Stomach (tissue), 9 donors: ENCODE measurements around the gene FHL2. TPM values are rescaled to one million over a fixed set of nuclear protein-coding genes. Genes with fewer than 3 reads are reported as not detected.

Source experiments
- DNase-seq, 2 donors: peaks; one replicate each; pipeline versions ENCODE4 v3.0.0 to v3.0.0-alpha.2; 2013 to 2019
- H3K27ac ChIP-seq, 5 donors: fragments of 200-600 bp in 4 of 5; sonication (generic) in 4 of 5; one replicate each; pipeline ENCODE4 v1.5.1; 2013 to 2019; ENCODE audit warnings: mild to moderate bottlenecking in 1 of 5, moderate library complexity in 1 of 5
- H3K27me3 ChIP-seq, 3 donors: fragments of 200-600 bp; sonication (generic); one replicate each; pipeline ENCODE4 v1.5.1; 2017 to 2019; ENCODE audit warnings: mixed run types in 1 of 3
- H3K36me3 ChIP-seq, 4 donors: fragments of 200-600 bp; sonication (generic); 1 replicate in 3 of 4; 2 replicates in 1 of 4; pipeline ENCODE4 v1.5.1; 2016 to 2019
- H3K4me1 ChIP-seq, 4 donors: fragments of 200-600 bp; sonication (generic); one replicate each; pipeline ENCODE4 v1.5.1; 2016 to 2019
- H3K4me3 ChIP-seq, 4 donors: fragments of 200-600 bp; sonication (generic) in 3 of 4; one replicate each; pipeline ENCODE4 v1.5.1; 2016 to 2019; ENCODE audit warnings: mild to moderate bottlenecking in 1 of 4
- H3K9me3 ChIP-seq, 4 donors: fragments of 200-600 bp; sonication (generic); one replicate each; pipeline ENCODE4 v1.5.1; 2016 to 2019
- CTCF ChIP-seq, 7 experiments: fragments of 450-650 bp in 4 of 7; fragments of 200-600 bp in 3 of 7; sonication (generic) in 3 of 7; IDR thresholded peaks; one replicate each; pipeline ENCODE4 v1.5.1; 2016 to 2019; ENCODE audit warnings: antibody characterized with exemption in 7 of 7, control low read depth in 2 of 7, mild to moderate bottlenecking in 1 of 7
- EP300 ChIP-seq: sonication (generic); formaldehyde crosslinking; IDR thresholded peaks from one replicate; pipeline ENCODE4 v1.6.1; 2017; ENCODE audit warnings: antibody characterized with exemption
- POLR2A ChIP-seq, 4 donors: fragments of 450-650 bp; IDR thresholded peaks; one replicate each; pipeline ENCODE4 v1.6.1; 2016; ENCODE audit warnings: antibody characterized with exemption in 4 of 4, control low read depth in 2 of 4, mild to moderate bottlenecking in 1 of 4, moderate library complexity in 1 of 4
- POLR2AphosphoS5 ChIP-seq, 3 donors: sonication (generic); formaldehyde crosslinking; IDR thresholded peaks; one replicate each; pipeline ENCODE4 v1.6.1; 2016; ENCODE audit warnings: antibody characterized with exemption in 3 of 3
- WGBS, 5 donors: extraction: QIAGEN DNeasy Blood & Tissue Kit in 3 of 5; methylation state at CpG; one replicate each; pipeline versions ENCODE4 v1.1.5 to v1.1.7; 2013 to 2018; 5-methylcytosine and 5-hydroxymethylcytosine counted together
- intact Hi-C: fragments of 100-400 bp; cut with DNase I; formaldehyde crosslinking; loops from one replicate; pipeline ENCODE4 v1.15.1; 2023; ENCODE audit warnings: low total_unique reads
- polyA plus RNA-seq, 3 donors: library from polyadenylated mRNA; stranded (reverse); fragments of 200-250 nt; gene quantifications; one replicate each; pipeline ENCODE4 v1.2.3, GENCODE V29; 2013
- total RNA-seq, 5 donors: library from RNA; depleted of rRNA; stranded (reverse); fragments of >200 nt; gene quantifications; one replicate each; pipeline versions ENCODE4 v1.1.0 to v1.2.3, GENCODE V29; 2014 to 2016
- donor health status: healthy with polysubstance abuse.
- donor health status: Bipolar disorder and iron deficiency.
- donor health status: healthy.

Gene FHL2
- total and polyA plus RNA-seq, 8 donors = 42.3 to 240 (median 61.9) TPM

GRCh38 chr2:105387225-105387624 lies 11.6 kb downstream of the FHL2 start:
- H3K27ac ChIP-seq = peak overlapping the region; percentile 38 to 93 (median 83)
- peaks cover 11 to 59% (median 29%) of the 10 kb centered on the region in 4 donors for H3K36me3 ChIP-seq
- no peaks in the 10 kb centered on the region for H3K27me3 ChIP-seq
- intact Hi-C loops = no loop called here
- 54 to 71% (median 65%) methylated on average over 4 of the region's 4 CpGs for WGBS, 5 donors
- H3K4me3 ChIP-seq = no peak overlapping the region
- H3K9me3 ChIP-seq = no peaks in the 10 kb centered on the region
- TF ChIP-seq POLR2A (IDR thresholded peaks at IDR 0.05) (no peak), POLR2AphosphoS5 (IDR thresholded peaks at IDR 0.05) (peak in 1 of 3 donors; percentile 26)
- no peak for DNase-seq
- peaks cover 33 to 100% (median 65%) of the 10 kb centered on the region in 4 donors for H3K4me1 ChIP-seq

GRCh38 chr2:105385731-105386540 lies 12.9 kb downstream of the FHL2 start:
- no peaks in the 10 kb centered on the region for H3K9me3 ChIP-seq
- peaks cover 43 to 100% (median 65%) of the 10 kb centered on the region in 4 donors for H3K4me1 ChIP-seq
- peak overlapping the region; percentile 50 to 93 (median 83) for H3K27ac ChIP-seq
- H3K4me3 ChIP-seq = no peak overlapping the region
- DNase-seq = peak; percentile 64 to 66
- H3K27me3 ChIP-seq = no peaks in the 10 kb centered on the region
- peak in 2 of 3 donors; percentile 80 to 93 for TF ChIP-seq POLR2AphosphoS5 (IDR thresholded peaks at IDR 0.05)
- no peak for TF ChIP-seq CTCF (IDR thresholded peaks at IDR 0.05)
- intact Hi-C loops = no loop called here
- WGBS, 5 donors = 61 to 77% (median 71%) methylated on average over 16 to 20 of the region's 20 CpGs
- peaks cover 11 to 66% (median 31%) of the 10 kb centered on the region in 4 donors for H3K36me3 ChIP-seq

- H3K27ac ChIP-seq = peak overlapping the region; percentile 71 to 93 (median 83)
- H3K27me3 ChIP-seq = no peaks in the 10 kb centered on the region
- no peak overlapping the region for H3K4me3 ChIP-seq
- DNase-seq = no peak
- H3K36me3 ChIP-seq = peaks cover 11 to 60% (median 31%) of the 10 kb centered on the region in 4 donors
- intact Hi-C loops = no loop called here
- no peaks in the 10 kb centered on the region for H3K9me3 ChIP-seq
- peaks cover 48 to 100% (median 69%) of the 10 kb centered on the region in 4 donors for H3K4me1 ChIP-seq
- 70 to 85% (median 81%) methylated on average over 5 of the region's 5 CpGs for WGBS, 5 donors
- TF ChIP-seq CTCF (IDR thresholded peaks at IDR 0.05) (no peak), EP300 (no peak), POLR2AphosphoS5 (IDR thresholded peaks at IDR 0.05) (no peak)
Observed at GRCh38 chr2:105384861-105385260, 14.0 kb downstream of the FHL2 start.

GRCh38 chr2:105384216-105384615 lies 14.6 kb downstream of the FHL2 start:
- DNase-seq = no peak
- H3K27ac ChIP-seq = peak overlapping the region; percentile 35 to 93 (median 83)
- peaks cover 54 to 100% (median 72%) of the 10 kb centered on the region in 4 donors for H3K4me1 ChIP-seq
- H3K36me3 ChIP-seq = peaks cover 11 to 54% (median 31%) of the 10 kb centered on the region in 4 donors
- WGBS, 5 donors = 47 to 64% (median 52%) methylated on average over 7 of the region's 7 CpGs
- intact Hi-C loops = no loop called here
- no peak overlapping the region for H3K4me3 ChIP-seq
- H3K27me3 ChIP-seq = no peaks in the 10 kb centered on the region
- H3K9me3 ChIP-seq = no peaks in the 10 kb centered on the region
- TF ChIP-seq EP300 = no peak
- peak in 2 of 7 experiments; percentile 10 to 30 for TF ChIP-seq CTCF (IDR thresholded peaks at IDR 0.05)
